T-helper 2 cell treated with Interferon-gamma antibody and Interleukin-4, amounts not matched to agents 5 μg/mL and 100 μg/mL, for 36 hours (primary cell): Measurements from ENCODE around the gene TUBA4B.
"Not testable (repeated sequence)": the region's sequence is repeated elsewhere in the genome, so short reads cannot be mapped to it uniquely, and the experiment has no call there.

Source experiments
- DNase-seq: peaks from one replicate; pipeline ENCODE4 v3.0.0; 2021; ENCODE audit warnings: low spot score
- H3K27ac Mint-ChIP-seq: one replicate; pipeline ENCODE4 v1.8.0; 2021; ENCODE audit warnings: mild to moderate bottlenecking, mixed read lengths
- H3K27me3 Mint-ChIP-seq: one replicate; pipeline ENCODE4 v1.8.0; 2021; ENCODE audit warnings: low read depth, mixed read lengths
- H3K36me3 Mint-ChIP-seq: one replicate; pipeline ENCODE4 v1.8.0; 2021; ENCODE audit warnings: low read depth, mixed read lengths
- H3K4me1 Mint-ChIP-seq: one replicate; pipeline ENCODE4 v1.8.0; 2021; ENCODE audit warnings: low read depth, mixed read lengths
- H3K4me3 Mint-ChIP-seq: one replicate; pipeline ENCODE4 v1.8.0; 2022; ENCODE audit warnings: mild to moderate bottlenecking, moderate library complexity, mixed read lengths
- H3K9me3 Mint-ChIP-seq: one replicate; pipeline ENCODE4 v1.8.0; 2021; ENCODE audit warnings: mixed read lengths

The TUBA4B gene

DNA sequence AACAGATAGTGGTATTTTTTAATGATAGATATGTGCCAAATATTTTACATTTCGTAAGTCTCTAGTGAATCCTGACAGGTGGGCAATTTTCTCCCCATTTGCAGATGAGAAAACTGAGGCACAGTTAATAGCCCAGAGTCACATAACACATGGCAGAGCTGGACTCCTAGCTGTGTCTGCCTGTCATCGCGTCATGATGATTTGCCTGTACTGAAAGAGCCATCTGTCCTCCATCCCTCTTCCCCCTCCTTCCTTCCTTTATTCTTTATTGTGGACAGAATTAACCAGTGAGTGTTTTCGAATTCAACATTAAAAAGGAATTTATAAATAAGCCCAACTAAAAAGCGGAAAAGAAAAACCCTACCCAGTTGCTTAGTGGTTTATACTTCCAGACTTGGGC, 29.3 kb downstream of the TUBA4B start:
- H3K9me3 Mint-ChIP-seq = no peaks in the 10 kb centered on the region
- H3K27me3 Mint-ChIP-seq = no peaks in the 10 kb centered on the region
- H3K4me3 Mint-ChIP-seq = no peak overlapping the region
- H3K4me1 Mint-ChIP-seq = peaks cover 27% of the 10 kb centered on the region
- H3K36me3 Mint-ChIP-seq = peaks cover 17% of the 10 kb centered on the region
- no peak overlapping the region for H3K27ac Mint-ChIP-seq
- DNase-seq = no peak

DNA sequence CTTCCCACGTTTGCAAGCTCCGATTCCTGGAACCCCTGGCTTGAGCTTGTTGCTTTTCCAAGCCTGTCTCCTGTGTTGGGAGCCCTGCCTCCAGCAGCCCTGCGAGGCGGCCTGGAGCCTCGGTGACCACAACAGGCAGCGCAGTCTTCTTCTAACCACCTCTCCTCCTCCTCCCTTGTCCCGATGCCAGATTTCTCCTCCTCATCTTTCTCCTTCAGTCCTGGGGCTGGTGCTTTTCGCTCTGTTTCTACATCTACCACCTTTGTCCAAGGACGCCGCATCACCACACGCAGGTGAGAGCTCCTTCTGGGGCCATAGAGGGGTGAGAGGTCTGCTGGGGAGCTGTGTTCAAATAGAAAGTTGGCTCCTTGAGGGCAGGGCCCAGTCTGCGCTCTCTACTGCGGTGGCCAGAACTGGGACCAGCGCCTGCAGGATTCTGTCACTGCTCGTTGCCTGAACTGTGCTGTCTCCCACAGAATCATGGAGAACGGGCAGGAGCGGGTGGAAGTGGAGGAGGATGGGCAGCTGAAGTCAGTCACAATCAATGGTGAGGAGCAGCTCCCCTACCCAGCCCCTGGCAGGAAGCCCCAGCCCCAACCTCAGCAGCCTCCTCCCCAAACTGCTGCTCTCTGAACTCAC, 30.0 kb downstream of the TUBA4B start:
- DNase-seq = no peak
- Mint-ChIP-seq H3K36me3 (peaks cover 17% of the 10 kb centered on the region), H3K4me3 (no peak overlapping the region), H3K9me3 (no peaks in the 10 kb centered on the region), H3K27me3 (no peaks in the 10 kb centered on the region), H3K4me1 (peaks cover 20% of the 10 kb centered on the region), H3K27ac (no peak overlapping the region)

DNA sequence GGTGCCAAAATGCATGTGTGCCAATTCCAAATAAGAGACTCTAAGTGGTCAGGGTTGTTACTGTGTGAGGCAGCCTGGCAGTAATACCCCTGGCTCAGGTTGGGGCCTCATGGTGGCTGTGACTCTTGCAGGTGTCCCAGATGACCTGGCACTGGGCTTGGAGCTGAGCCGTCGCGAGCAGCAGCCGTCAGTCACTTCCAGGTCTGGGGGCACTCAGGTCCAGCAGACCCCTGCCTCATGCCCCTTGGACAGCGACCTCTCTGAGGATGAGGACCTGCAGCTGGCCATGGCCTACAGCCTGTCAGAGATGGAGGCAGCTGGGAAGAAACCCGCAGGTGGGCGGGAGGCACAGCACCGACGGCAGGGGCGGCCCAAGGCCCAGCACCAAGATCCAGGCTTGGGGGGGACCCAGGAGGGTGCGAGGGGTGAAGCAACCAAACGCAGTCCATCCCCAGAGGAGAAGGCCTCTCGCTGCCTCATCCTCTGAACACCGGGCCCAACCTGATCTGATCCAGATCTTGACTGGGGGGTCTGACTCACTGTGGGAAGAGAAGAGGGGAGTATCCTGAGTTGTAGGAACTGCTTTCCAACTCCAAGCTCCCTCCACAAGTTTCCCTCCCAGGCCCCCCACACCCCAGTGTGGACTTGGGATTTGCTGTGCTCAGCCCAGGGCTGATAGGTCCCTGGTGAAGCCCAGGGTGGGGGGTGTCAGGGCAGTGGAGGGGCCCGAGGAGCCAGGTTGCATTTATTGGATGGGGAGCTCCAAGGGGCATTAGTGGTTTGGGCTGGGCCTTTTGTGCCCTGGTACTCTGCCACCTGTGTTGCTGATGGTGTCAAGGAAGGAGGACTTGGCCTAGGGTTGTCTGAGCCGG, 31.7 kb downstream of the TUBA4B start:
- Mint-ChIP-seq H3K4me3 (no peak overlapping the region), H3K27me3 (no peaks in the 10 kb centered on the region), H3K9me3 (no peaks in the 10 kb centered on the region), H3K4me1 (peaks cover 8% of the 10 kb centered on the region), H3K27ac (no peak overlapping the region), H3K36me3 (peaks cover 17% of the 10 kb centered on the region)
- DNase-seq = no peak

DNA sequence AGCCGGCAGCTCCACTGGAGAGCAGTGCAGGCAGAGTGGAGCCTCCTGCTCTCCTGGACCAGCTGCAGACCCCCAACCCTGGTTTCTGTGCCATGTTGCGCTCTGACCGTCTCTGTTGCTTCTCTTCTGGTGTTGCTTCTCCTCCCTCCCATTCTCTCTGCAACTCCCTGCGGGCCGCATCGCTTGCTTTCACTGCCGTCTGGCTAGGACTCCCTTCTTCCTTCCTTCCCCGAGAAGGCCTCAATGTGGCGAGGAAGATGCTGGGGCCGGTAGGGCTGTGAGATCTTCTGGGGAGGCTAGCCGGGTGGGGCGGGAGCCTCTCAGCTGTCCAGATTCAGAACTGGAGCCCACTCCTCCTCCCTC, 32.3 kb downstream of the TUBA4B start:
- H3K4me1 Mint-ChIP-seq = peaks cover 4% of the 10 kb centered on the region
- no peaks in the 10 kb centered on the region for H3K9me3 Mint-ChIP-seq
- no peak overlapping the region for H3K4me3 Mint-ChIP-seq
- no peak for DNase-seq
- no peaks in the 10 kb centered on the region for H3K27me3 Mint-ChIP-seq
- no peak overlapping the region for H3K27ac Mint-ChIP-seq
- peaks cover 17% of the 10 kb centered on the region for H3K36me3 Mint-ChIP-seq

DNA sequence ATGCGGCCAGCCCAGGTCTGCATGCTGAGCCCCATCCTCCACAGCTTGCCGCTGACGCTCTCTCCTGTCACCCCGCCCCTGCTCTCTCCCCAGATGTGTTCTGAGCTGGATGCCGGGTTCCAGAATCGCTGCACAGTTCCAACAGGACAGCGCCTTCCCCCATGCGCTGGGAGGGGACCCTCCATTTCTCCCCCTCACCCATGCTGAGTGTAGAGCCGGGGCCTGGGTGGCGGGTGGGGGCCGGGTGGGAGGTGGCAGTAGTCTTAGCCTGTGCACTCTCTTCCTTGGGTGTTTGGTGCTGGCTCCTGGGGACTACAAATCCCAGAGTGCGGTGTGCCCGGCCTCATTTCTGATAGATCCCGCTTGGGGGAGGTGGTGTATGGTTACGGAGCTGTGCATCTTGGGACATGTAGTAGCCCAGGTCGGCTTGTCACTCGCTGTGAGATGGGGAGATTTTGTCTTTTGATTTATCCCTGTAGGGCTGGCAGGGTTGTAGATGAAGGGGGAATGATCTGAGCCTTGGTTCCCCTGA, 32.9 kb downstream of the TUBA4B start:
- no peak overlapping the region for H3K4me3 Mint-ChIP-seq
- H3K9me3 Mint-ChIP-seq = no peaks in the 10 kb centered on the region
- no peak overlapping the region for H3K27ac Mint-ChIP-seq
- peaks cover 17% of the 10 kb centered on the region for H3K36me3 Mint-ChIP-seq
- no peak for DNase-seq
- H3K27me3 Mint-ChIP-seq = no peaks in the 10 kb centered on the region
- no peaks in the 10 kb centered on the region for H3K4me1 Mint-ChIP-seq

DNA sequence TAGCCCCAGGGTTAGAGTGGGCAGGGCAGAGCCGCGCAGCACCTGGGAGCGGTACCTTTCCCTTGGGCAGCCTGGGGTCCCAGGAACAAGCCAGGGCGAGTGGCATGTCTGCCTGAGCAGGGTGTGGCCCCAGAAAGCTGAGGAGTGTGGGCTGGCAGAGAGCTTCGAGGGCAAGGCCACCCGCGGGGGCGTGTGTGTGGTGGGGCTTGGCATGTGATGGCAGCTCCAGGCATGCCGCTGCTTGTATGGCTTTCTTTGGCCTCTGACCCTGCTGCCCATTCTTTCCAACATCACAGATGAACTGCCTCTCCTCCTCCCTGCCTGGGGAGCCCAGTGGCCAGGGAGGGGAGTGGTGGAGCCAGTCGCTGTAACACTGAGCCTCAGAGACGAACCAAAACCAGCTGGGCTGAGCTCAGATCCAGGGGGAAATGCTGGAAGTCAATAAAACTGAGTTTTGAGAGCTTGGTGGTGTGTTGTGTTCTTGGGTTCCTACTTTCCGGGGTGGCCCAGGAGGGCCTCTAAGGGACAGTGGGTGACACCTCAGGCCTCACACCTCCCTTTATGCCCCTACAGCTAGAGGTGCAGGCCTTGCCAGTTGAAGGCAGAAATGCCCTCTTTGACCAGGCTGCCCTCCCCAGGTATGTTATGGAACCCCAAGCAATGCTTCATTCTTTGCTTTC, 33.5 kb downstream of the TUBA4B start:
- Mint-ChIP-seq H3K4me3 (no peak overlapping the region), H3K27ac (no peak overlapping the region), H3K4me1 (no peaks in the 10 kb centered on the region), H3K9me3 (no peaks in the 10 kb centered on the region), H3K27me3 (no peaks in the 10 kb centered on the region), H3K36me3 (peaks cover 15% of the 10 kb centered on the region)
- no peak for DNase-seq

DNA sequence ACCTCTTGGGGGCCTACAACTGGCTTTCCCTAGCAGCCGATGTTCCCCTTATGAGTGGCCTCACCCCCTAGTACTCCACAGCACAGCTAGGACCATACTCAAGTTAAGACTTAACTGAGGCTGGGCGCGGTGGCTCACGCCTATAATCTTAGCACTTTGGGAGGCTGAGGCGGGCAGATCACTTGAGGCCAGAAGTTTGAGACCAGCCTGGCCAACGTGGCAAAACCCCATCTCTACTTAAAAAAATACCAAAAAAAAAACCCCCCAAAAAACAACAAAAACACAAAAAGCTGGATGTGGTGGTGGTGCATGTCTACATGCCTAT, 34.0 kb downstream of the TUBA4B start:
- H3K9me3 Mint-ChIP-seq, H3K4me1 Mint-ChIP-seq, H3K27ac Mint-ChIP-seq, H3K4me3 Mint-ChIP-seq, DNase-seq, H3K27me3 Mint-ChIP-seq: not testable (repeated sequence)
- peaks cover 15% of the 10 kb centered on the region for H3K36me3 Mint-ChIP-seq

DNA sequence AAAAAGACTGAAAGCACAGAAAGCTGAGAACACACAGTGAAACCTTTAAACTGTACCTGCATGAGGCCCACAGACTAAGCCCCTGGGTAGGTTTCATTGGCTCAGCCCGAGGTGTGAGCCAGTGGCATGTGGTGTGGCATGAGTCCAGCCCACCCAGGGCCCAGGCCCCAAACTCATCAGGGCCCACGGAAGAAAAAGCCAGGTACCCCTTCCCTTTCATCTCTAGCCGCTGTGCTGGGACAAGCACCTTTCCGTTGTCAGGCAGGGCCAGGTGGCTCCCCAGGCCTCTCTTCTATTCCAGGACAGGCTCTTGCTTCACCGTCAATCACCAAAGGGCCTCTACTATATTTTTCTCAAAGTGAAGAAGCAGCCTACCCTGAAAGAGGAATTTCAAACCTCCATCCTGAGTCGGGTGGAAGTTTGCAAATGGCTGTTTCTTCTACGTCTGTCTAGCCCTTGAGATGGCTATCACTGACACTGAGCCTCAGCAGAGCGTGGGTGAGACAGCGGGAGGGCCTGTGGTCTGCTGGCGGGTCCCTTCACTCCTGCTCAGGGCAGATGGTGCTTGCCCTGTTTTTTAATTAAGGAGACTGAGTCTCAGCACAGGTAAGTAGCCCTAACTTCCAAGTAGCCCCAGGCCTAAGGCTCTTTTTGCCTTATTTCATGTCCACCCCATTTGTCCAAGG, 34.7 kb downstream of the TUBA4B start:
- Mint-ChIP-seq H3K4me3 (no peak overlapping the region), H3K36me3 (peaks cover 15% of the 10 kb centered on the region), H3K27ac (no peak overlapping the region), H3K9me3 (no peaks in the 10 kb centered on the region), H3K27me3 (no peaks in the 10 kb centered on the region), H3K4me1 (no peaks in the 10 kb centered on the region)
- no peak for DNase-seq

DNA sequence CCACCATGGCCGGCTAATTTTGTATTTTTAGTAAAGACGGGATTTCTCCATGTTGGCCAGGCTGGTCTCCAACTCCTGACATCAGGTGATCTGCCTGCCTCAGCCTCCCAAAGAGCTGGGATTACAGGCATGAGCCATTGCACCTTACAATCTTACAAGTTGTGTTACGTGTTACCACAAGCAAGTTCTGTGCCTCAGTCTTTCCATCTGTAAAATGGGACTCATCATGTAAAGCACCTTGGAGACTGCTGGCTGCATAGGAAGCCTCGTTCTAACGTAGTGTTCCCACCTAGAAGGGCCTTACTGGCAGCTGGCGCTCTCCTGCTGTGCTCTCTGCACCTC, 36.1 kb downstream of the TUBA4B start:
- DNase-seq = no peak
- no peak overlapping the region for H3K27ac Mint-ChIP-seq
- no peaks in the 10 kb centered on the region for H3K9me3 Mint-ChIP-seq
- H3K36me3 Mint-ChIP-seq = peaks cover 5% of the 10 kb centered on the region
- H3K4me1 Mint-ChIP-seq = peaks cover 3% of the 10 kb centered on the region
- H3K4me3 Mint-ChIP-seq = no peak overlapping the region
- H3K27me3 Mint-ChIP-seq = no peaks in the 10 kb centered on the region

DNA sequence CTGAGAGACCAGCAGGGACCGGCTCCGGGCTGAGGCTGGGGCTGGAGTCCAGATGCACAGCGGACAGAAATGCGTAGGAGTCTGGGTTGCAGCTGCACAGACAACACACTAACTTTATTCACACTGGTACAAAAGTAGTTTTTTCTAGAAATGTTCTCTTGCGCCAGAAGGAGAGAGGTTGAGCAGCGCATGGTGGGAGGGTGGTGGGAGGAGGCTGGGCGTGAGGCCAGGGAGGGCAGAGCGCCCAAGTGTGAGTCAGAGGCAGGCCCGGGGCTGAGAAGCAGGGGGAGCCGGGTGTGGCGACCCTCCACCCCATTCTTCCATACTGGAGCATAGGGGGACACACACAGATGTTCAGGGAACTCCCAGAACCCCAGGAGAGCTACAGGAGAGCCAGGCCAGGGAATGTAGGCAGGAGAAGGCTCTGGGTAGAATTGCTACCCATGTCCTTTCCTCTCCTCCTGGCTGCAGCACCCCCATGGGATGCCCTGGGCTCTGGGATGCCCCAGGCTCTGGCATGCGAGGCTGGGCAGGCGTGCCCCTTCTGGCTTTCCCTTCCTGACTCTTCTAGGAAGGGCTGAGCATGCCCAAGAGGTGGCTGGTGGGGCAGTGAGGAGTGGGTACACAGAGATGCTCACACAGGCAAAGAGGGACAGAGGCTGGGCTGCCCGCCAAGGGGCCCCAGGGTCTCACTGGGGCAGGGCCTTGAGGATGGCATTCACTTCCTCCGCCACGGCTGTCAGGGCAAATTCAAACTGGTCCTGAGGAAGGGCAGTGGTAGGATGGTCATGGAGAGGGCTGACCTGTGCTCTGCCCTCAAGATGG, 36.7 kb downstream of the TUBA4B start:
- H3K4me1 Mint-ChIP-seq = peaks cover 6% of the 10 kb centered on the region
- H3K36me3 Mint-ChIP-seq = peaks cover 5% of the 10 kb centered on the region
- H3K27ac Mint-ChIP-seq = no peak overlapping the region
- H3K9me3 Mint-ChIP-seq = no peaks in the 10 kb centered on the region
- DNase-seq = no peak
- no peak overlapping the region for H3K4me3 Mint-ChIP-seq
- H3K27me3 Mint-ChIP-seq = no peaks in the 10 kb centered on the region

DNA sequence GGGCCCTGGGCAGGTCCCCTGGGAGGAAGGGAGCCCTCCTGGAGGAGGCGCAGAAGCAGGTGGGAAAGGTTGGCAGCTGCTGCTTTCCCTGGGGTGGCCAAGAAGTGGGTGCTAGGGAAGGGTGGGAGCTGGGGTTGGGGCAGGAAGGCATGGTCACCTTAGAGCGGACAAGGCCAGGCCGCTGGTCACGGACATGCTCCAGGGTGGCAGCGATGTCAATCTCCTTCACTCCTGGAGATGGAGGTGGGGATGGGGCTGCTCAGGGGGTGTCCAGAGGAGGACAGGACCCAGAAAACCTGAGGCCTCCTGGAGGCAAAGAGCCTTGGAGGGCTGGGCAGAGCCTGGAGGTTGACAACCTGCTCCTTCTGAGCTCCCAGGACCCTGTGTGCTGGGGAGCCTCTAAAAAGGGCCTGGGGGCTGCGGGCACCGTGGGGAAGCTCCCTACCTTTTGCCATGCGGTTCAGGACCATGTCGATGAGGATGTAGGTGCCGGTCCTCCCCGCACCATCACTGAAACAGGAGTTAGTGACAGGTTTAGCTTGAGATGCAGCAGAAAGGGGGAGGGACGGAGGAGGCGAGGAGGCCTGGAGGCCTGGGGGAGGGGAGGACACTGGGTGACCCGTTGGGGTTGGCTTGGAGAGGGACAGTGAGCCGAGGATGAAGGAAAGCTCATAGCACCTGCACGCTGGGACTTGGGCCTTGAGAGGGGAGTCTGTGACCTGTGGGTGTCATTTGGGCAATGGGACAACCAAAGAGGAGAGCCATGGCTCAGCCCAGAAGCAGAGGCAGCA, 37.5 kb downstream of the TUBA4B start:
- H3K27me3 Mint-ChIP-seq = peaks cover under 1% of the 10 kb centered on the region
- H3K36me3 Mint-ChIP-seq = peaks cover 2% of the 10 kb centered on the region
- DNase-seq = no peak
- no peak overlapping the region for H3K27ac Mint-ChIP-seq
- no peaks in the 10 kb centered on the region for H3K9me3 Mint-ChIP-seq
- H3K4me1 Mint-ChIP-seq = peaks cover 9% of the 10 kb centered on the region
- H3K4me3 Mint-ChIP-seq = no peak overlapping the region

DNA sequence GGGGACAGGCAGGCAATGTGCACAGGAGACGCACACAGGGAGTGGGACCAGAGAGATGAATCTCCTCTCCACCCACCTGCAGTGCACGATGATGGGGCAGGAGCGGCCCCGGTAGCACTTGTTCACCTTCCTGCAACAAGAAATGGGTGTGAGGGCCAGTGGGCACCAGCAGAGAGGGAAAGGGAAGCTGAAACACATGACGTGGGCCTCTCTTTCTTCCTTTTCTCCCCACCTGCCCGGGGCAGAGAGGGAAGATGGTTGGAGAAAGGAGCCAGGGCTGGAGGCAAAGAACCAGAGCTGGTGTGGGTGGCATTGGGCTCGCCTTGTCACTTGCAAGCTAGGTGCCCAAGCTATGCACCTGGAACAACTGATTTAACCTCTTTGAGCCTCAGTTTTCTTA, 38.4 kb downstream of the TUBA4B start:
- no peak overlapping the region for H3K4me3 Mint-ChIP-seq
- H3K27ac Mint-ChIP-seq = no peak overlapping the region
- H3K27me3 Mint-ChIP-seq = peaks cover 3% of the 10 kb centered on the region
- no peak for DNase-seq
- H3K9me3 Mint-ChIP-seq = no peaks in the 10 kb centered on the region
- H3K4me1 Mint-ChIP-seq = peaks cover 9% of the 10 kb centered on the region
- H3K36me3 Mint-ChIP-seq = no peaks in the 10 kb centered on the region
